Measurements from ENCODE around the gene GKN1. TPM values are rescaled to one million over a fixed set of nuclear protein-coding genes. Genes with fewer than 3 reads are reported as not detected.

GKN1 gene
- total and polyA plus RNA-seq, 2 experiments from 2014 or later = not detected

GRCh38 chr2:68936889-68937288 is 37.5 kb upstream of the GKN1 start:
- 91 to 96% methylated on average over 1 of the region's 1 CpG for WGBS, 2 experiments (ENCODE audit: low coverage in 1 of 2, low lambda C conversion rate in 2 of 2, missing lambda C conversion rate in 2 of 2)
- no peak overlapping the region for H3K9ac ChIP-seq
- in situ Hi-C loops (cut with MboI) = no loop called here
- TF ChIP-seq EZH2phosphoT487 (IDR thresholded peaks at IDR 0.05; ENCODE audit: insufficient read depth, low read depth) (no peak), EZH2 (IDR thresholded peaks at IDR 0.05; ENCODE audit: insufficient read depth, poor library complexity, severe bottlenecking) (no peak)
- H3K27ac ChIP-seq = no peak overlapping the region
- peaks cover 23% of the 10 kb centered on the region for H3K4me1 ChIP-seq (ENCODE audit: insufficient read depth)
- DNase-seq = peak; percentile 18
- no peaks in the 10 kb centered on the region for H3K27me3 ChIP-seq (replicated peaks; ENCODE audit: insufficient read depth)
- no peak overlapping the region for H2AFZ ChIP-seq
- H3K4me3 ChIP-seq = no peak overlapping the region
- H3K36me3 ChIP-seq (ENCODE audit: low read depth) = no peaks in the 10 kb centered on the region
- no peaks in the 10 kb centered on the region for H3K79me2 ChIP-seq (ENCODE audit: insufficient read depth)
- no peaks in the 10 kb centered on the region for H3K9me2 ChIP-seq (ENCODE audit: insufficient read depth)
- no peaks in the 10 kb centered on the region for H3K9me3 ChIP-seq (ENCODE audit: low read depth)
- H4K20me1 ChIP-seq (ENCODE audit: insufficient read depth) = no peaks in the 10 kb centered on the region
- H3K4me2 ChIP-seq (ENCODE audit: unreplicated experiment) = no peak overlapping the region
- peaks cover 5% of the 10 kb centered on the region; the same call in 1 of the 2 replicates for H3F3A ChIP-seq (ENCODE audit: insufficient read depth)

GRCh38 chr2:68937346-68938055 is 36.9 kb upstream of the GKN1 start:
- in situ Hi-C loops (cut with MboI) = no loop called here
- Histone ChIP-seq H2AFZ (no peak overlapping the region; the same call in 1 of the 2 replicates), H4K20me1 (ENCODE audit: insufficient read depth) (no peaks in the 10 kb centered on the region), H3K4me2 (ENCODE audit: unreplicated experiment) (no peak overlapping the region), H3F3A (ENCODE audit: insufficient read depth) (peaks cover 5% of the 10 kb centered on the region; the same call in 1 of the 2 replicates), H3K79me2 (ENCODE audit: insufficient read depth) (no peaks in the 10 kb centered on the region), H3K4me3 (no peak overlapping the region), H3K9ac (no peak overlapping the region), H3K9me2 (ENCODE audit: insufficient read depth) (no peaks in the 10 kb centered on the region), H3K27ac (peak overlapping the region; percentile 4; the same call in 1 of the 2 replicates), H3K36me3 (ENCODE audit: low read depth) (no peaks in the 10 kb centered on the region), H3K27me3 (replicated peaks; ENCODE audit: insufficient read depth) (no peaks in the 10 kb centered on the region), H3K4me1 (ENCODE audit: insufficient read depth) (peaks cover 23% of the 10 kb centered on the region), H3K9me3 (ENCODE audit: low read depth) (no peaks in the 10 kb centered on the region)
- TF ChIP-seq EZH2 (IDR thresholded peaks at IDR 0.05; ENCODE audit: insufficient read depth, poor library complexity, severe bottlenecking) (no peak), EZH2phosphoT487 (IDR thresholded peaks at IDR 0.05; ENCODE audit: insufficient read depth, low read depth) (no peak)
- peak; percentile 41 for DNase-seq
- WGBS, 2 experiments (ENCODE audit: low coverage in 1 of 2, low lambda C conversion rate in 2 of 2, missing lambda C conversion rate in 2 of 2) = 58 to 70% methylated on average over 5 of the region's 5 CpGs

GRCh38 chr2:68938938-68939337 is 35.5 kb upstream of the GKN1 start:
- in situ Hi-C loops (cut with MboI) = no loop called here
- Histone ChIP-seq H4K20me1 (ENCODE audit: insufficient read depth) (no peaks in the 10 kb centered on the region), H3K36me3 (ENCODE audit: low read depth) (no peaks in the 10 kb centered on the region), H3K9ac (no peak overlapping the region), H3K27me3 (replicated peaks; ENCODE audit: insufficient read depth) (no peaks in the 10 kb centered on the region), H3K27ac (no peak overlapping the region), H3K9me2 (ENCODE audit: insufficient read depth) (no peaks in the 10 kb centered on the region), H3K4me2 (ENCODE audit: unreplicated experiment) (no peak overlapping the region), H3K79me2 (ENCODE audit: insufficient read depth) (no peaks in the 10 kb centered on the region), H2AFZ (no peak overlapping the region), H3K4me1 (ENCODE audit: insufficient read depth) (peaks cover 23% of the 10 kb centered on the region), H3F3A (ENCODE audit: insufficient read depth) (peaks cover 5% of the 10 kb centered on the region; the same call in 1 of the 2 replicates), H3K4me3 (no peak overlapping the region), H3K9me3 (ENCODE audit: low read depth) (no peaks in the 10 kb centered on the region)
- TF ChIP-seq EZH2phosphoT487 (IDR thresholded peaks at IDR 0.05; ENCODE audit: insufficient read depth, low read depth) (no peak), EZH2 (IDR thresholded peaks at IDR 0.05; ENCODE audit: insufficient read depth, poor library complexity, severe bottlenecking) (no peak)
- no peak for DNase-seq
- WGBS, 2 experiments (ENCODE audit: low coverage in 1 of 2, low lambda C conversion rate in 2 of 2, missing lambda C conversion rate in 2 of 2) = 84 to 86% methylated on average over 3 of the region's 3 CpGs

DNA sequence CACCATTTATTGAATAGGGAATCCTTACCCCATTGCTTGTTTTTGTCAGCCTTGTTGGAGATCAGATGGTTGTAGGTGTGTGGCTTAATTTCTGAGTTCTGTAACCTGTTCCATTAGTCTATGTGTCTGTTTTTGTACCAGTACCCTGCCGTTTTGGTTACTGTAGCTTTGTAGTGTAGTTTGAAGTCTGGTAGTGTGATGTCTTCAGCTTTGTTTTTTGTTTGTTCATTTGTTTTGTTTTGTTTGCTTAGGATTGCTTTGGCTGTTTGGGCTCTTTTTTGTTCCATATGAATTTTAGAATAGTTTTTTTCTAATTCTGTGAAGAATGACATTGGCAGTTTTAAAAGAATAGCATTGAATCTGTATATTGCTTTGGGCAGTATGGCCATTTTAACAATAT is 34.5 kb upstream of the GKN1 start:
- no peak for DNase-seq
- in situ Hi-C loops (cut with MboI) = no loop called here
- no peaks in the 10 kb centered on the region for H3K9me2 ChIP-seq (ENCODE audit: insufficient read depth)
- H3F3A ChIP-seq (ENCODE audit: insufficient read depth) = peaks cover 5% of the 10 kb centered on the region; the same call in 1 of the 2 replicates
- no peak overlapping the region for H3K27ac ChIP-seq
- H3K36me3 ChIP-seq (ENCODE audit: low read depth) = no peaks in the 10 kb centered on the region
- no peaks in the 10 kb centered on the region for H4K20me1 ChIP-seq (ENCODE audit: insufficient read depth)
- no peaks in the 10 kb centered on the region for H3K9me3 ChIP-seq (ENCODE audit: low read depth)
- no peak overlapping the region for H3K4me3 ChIP-seq
- WGBS, 2 experiments (ENCODE audit: low coverage in 1 of 2, low lambda C conversion rate in 2 of 2, missing lambda C conversion rate in 2 of 2) = 92 to 93% methylated on average over 1 of the region's 1 CpG
- H3K27me3 ChIP-seq (replicated peaks; ENCODE audit: insufficient read depth) = no peaks in the 10 kb centered on the region
- no peak overlapping the region for H3K4me2 ChIP-seq (ENCODE audit: unreplicated experiment)
- no peak overlapping the region for H3K9ac ChIP-seq
- H2AFZ ChIP-seq = no peak overlapping the region
- TF ChIP-seq EZH2 (IDR thresholded peaks at IDR 0.05; ENCODE audit: insufficient read depth, poor library complexity, severe bottlenecking) = no peak
- TF ChIP-seq EZH2phosphoT487 (IDR thresholded peaks at IDR 0.05; ENCODE audit: insufficient read depth, low read depth) = no peak
- no peaks in the 10 kb centered on the region for H3K79me2 ChIP-seq (ENCODE audit: insufficient read depth)
- H3K4me1 ChIP-seq (ENCODE audit: insufficient read depth) = peaks cover 23% of the 10 kb centered on the region
